GM12878 (cell line): Measurements from ENCODE around the gene SERINC1. TPM values are rescaled to one million over a fixed set of nuclear protein-coding genes. Genes with fewer than 3 reads are reported as not detected.

ENCODE experiments used
- ATAC-seq: fragments of 200-7000 bp; cut with Tn5 transposase; 3 replicates; pipeline ENCODE4 v1.9.1; 2020; ENCODE audit warnings: mild to moderate bottlenecking, moderate library complexity
- BruUV-seq: library from RNA; stranded (reverse); fragments of 400-500 nt; replicated peaks from 2 replicates; lab custom pipeline; 2021; lab: Mats Ljungman, UMichigan
- CTCF ChIA-PET: fragments of 300-600 bp; sonication (Branson Sonifier 250); formaldehyde crosslinking; extraction: SDS; loops from one replicate; lab custom pipeline; 2021; ENCODE audit warnings: inconsistent platforms; lab: Yijun Ruan, JAX
- POLR2A ChIA-PET: fragments of 350-600 bp; formaldehyde crosslinking; extraction: SDS; loops from one replicate; lab custom pipeline; 2021; ENCODE audit warnings: inconsistent platforms; lab: Charles Lee
- RAD21 ChIA-PET: fragments of 300-600 bp; sonication (Branson Sonifier 250); formaldehyde crosslinking; loops from one replicate; lab custom pipeline; 2023; ENCODE audit warnings: antibody characterized with exemption; ENCODE audit not compliant: unreplicated experiment; lab: Charles Lee
- SMC1A ChIA-PET: fragments of 300-600 bp; sonication (Branson Sonifier 250); formaldehyde crosslinking; loops from one replicate; lab custom pipeline; 2023; ENCODE audit not compliant: unreplicated experiment, uncharacterized antibody; lab: Charles Lee
- DNase-seq: peaks from one replicate; pipeline ENCODE4 v3.0.0-alpha.2; 2011; ENCODE audit warnings: low read depth, low spot score
- FAIRE-seq: peaks from 3 replicates; lab custom pipeline; 2011; peaks lifted over from hg19 to GRCh38; lab: Jason Lieb, UNC
- H2AFZ ChIP-seq: 2 replicates; pipeline ENCODE4 v1.6.0; 2011; ENCODE audit warnings: low read depth, low read length, control low read depth; ENCODE audit not compliant: control insufficient read depth
- H3K27ac ChIP-seq: 2 replicates; pipeline ENCODE4 v1.5.1; 2011; ENCODE audit warnings: control low read depth; ENCODE audit not compliant: control insufficient read depth, insufficient read depth
- H3K27me3 ChIP-seq, 2 experiments: replicated peaks in 1 of 2; 2 replicates each; pipeline versions ENCODE4 v1.6.0 to v1.6.1; 2011; ENCODE audit warnings: low read length in 1 of 2; ENCODE audit not compliant: control insufficient read depth in 2 of 2, insufficient read depth in 2 of 2
- H3K36me3 ChIP-seq, 2 experiments: 2 replicates each; pipeline ENCODE4 v1.5.1; 2011; ENCODE audit warnings: low read length in 1 of 2; ENCODE audit not compliant: control insufficient read depth in 2 of 2, insufficient read depth in 2 of 2
- H3K4me1 ChIP-seq: 2 replicates; pipeline ENCODE4 v1.6.1; 2011; ENCODE audit warnings: mild to moderate bottlenecking, low read length, moderate library complexity, mixed read lengths; ENCODE audit not compliant: control insufficient read depth, insufficient read depth
- H3K4me2 ChIP-seq: 2 replicates; pipeline ENCODE4 v1.6.0; 2011; ENCODE audit warnings: control low read depth; ENCODE audit not compliant: control insufficient read depth, insufficient read depth
- H3K4me3 ChIP-seq: fragments of 200-600 bp; sonication (generic); 2 replicates; pipeline ENCODE4 v1.5.1; 2016
- H3K79me2 ChIP-seq: 2 replicates; pipeline ENCODE4 v1.6.0; 2011; ENCODE audit warnings: low read length; ENCODE audit not compliant: control insufficient read depth, insufficient read depth
- H3K9ac ChIP-seq: 2 replicates; pipeline ENCODE4 v1.8.0; 2011; ENCODE audit warnings: low read length, control low read depth, mixed read lengths; ENCODE audit not compliant: control insufficient read depth, insufficient read depth
- H3K9me3 ChIP-seq: replicated peaks from 3 replicates; pipeline ENCODE4 v1.5.1; 2011; ENCODE audit warnings: mild to moderate bottlenecking, low read length; ENCODE audit not compliant: control insufficient read depth, insufficient read depth
- H4K20me1 ChIP-seq: 2 replicates; pipeline ENCODE4 v1.6.0; 2011; ENCODE audit not compliant: control insufficient read depth, insufficient read depth
- CEBPB ChIP-seq, 2 experiments: fragments of 150-350 bp in 1 of 2; IDR thresholded peaks; 2 replicates each; pipeline ENCODE4 v1.6.1; 2012 to 2014; ENCODE audit warnings: low read depth in 2 of 2, low read length in 2 of 2, borderline replicate concordance in 1 of 2, inconsistent platforms in 1 of 2
- CUX1 ChIP-seq: IDR thresholded peaks from 2 replicates; pipeline ENCODE4 v1.6.1; 2012; ENCODE audit warnings: improper control_type of control experiment, low read depth, low read length; ENCODE audit not compliant: insufficient replicate concordance
- ELK1 ChIP-seq: IDR thresholded peaks from 2 replicates; pipeline ENCODE4 v1.6.1; 2012; ENCODE audit warnings: low read depth, low read length, improper control_type of control experiment
- HDGF ChIP-seq: fragments of 450-650 bp; IDR thresholded peaks from 2 replicates; pipeline ENCODE4 v1.6.1; 2016; ENCODE audit warnings: antibody characterized with exemption
- JUNB ChIP-seq: IDR thresholded peaks from 2 replicates; pipeline ENCODE4 v1.6.1; 2016; ENCODE audit warnings: antibody characterized with exemption, mild to moderate bottlenecking
- MTA2 ChIP-seq: fragments of 450-650 bp; IDR thresholded peaks from 2 replicates; pipeline ENCODE4 v1.6.1; 2016; ENCODE audit warnings: low read depth, mild to moderate bottlenecking, moderate library complexity
- PAX5 ChIP-seq: IDR thresholded peaks from 2 replicates; pipeline ENCODE4 v1.6.1; 2011; ENCODE audit warnings: low read depth, low read length, borderline replicate concordance
- RCOR1 ChIP-seq: conservative IDR thresholded peaks from 2 replicates; pipeline ENCODE4 v1.6.1; 2012; ENCODE audit warnings: low read depth, low read length, improper control_type of control experiment
- SMAD5 ChIP-seq: IDR thresholded peaks from 2 replicates; pipeline ENCODE4 v1.6.1; 2016; ENCODE audit warnings: antibody characterized with exemption, low read depth
- SPI1 ChIP-seq: IDR thresholded peaks from 2 replicates; pipeline ENCODE4 v1.6.1; 2011; ENCODE audit warnings: low read depth, mild to moderate bottlenecking, low read length, moderate library complexity, borderline replicate concordance; ENCODE audit not compliant: insufficient read depth
- SREBF1 ChIP-seq: IDR thresholded peaks from 2 replicates; pipeline ENCODE4 v1.6.1; 2012; ENCODE audit warnings: mild to moderate bottlenecking, low read length
- WGBS: methylation state at CpG from one replicate; pipeline ENCODE4 v1.1.6; 2016; ENCODE audit warnings: low lambda C conversion rate; ENCODE audit not compliant: insufficient replicate concordance, insufficient coverage; ENCODE audit errors: missing lambda C conversion rate; 5-methylcytosine and 5-hydroxymethylcytosine counted together
- in situ Hi-C: fragments of 300-500 bp; cut with MboI; formaldehyde crosslinking; loops from 9 replicates; pipeline ENCODE4 v1.14.3; 2018; ENCODE audit warnings: mixed read lengths
- intact Hi-C: fragments of 100-400 bp; cut with micrococcal nuclease; formaldehyde crosslinking; loops from one replicate; pipeline ENCODE4 v1.14.2; 2022; ENCODE audit not compliant: unreplicated experiment
- polyA plus RNA-seq, 11 experiments: library from polyadenylated mRNA; depleted of rRNA in 4 of 11; unstranded in 6 of 11; stranded (reverse) in 5 of 11; fragments of >200 nt; fragmentation: Nextera tagmentation in 4 of 11; fragmentation: Illumina TruSeq in 1 of 11; extraction: Ambion mirVana in 4 of 11; extraction: Trizol in 1 of 11; gene quantifications; 1 replicate in 1 of 11; 2 replicates in 10 of 11; pipeline versions ENCODE4 v1.2.1 to v1.2.3, GENCODE V29; 2011 to 2016; ENCODE audit warnings: inconsistent platforms in 2 of 11, missing spikeins in 2 of 11, low read depth in 1 of 11
- total RNA-seq, 4 experiments: library from RNA; depleted of rRNA in 3 of 4; stranded (reverse); fragments of >200 nt in 3 of 4; fragmentation: Illumina TruSeq in 1 of 4; extraction: Trizol in 1 of 4; gene quantifications; 2 replicates each; pipeline versions ENCODE4 v1.2.1 to v1.2.3, GENCODE V29; 2013 to 2021

The SERINC1 gene
- total and polyA plus RNA-seq, 10 of the 15 experiments (the other 5 are each of a cell fraction or from before 2014, with no cell fraction given) = 18.5 to 45.7 (median 31.1) TPM

GRCh38 chr6:122407712-122408111, 63.9 kb downstream of the SERINC1 start:
- Histone ChIP-seq H3K36me3 (no peaks in the 10 kb centered on the region; a peak in 1 of 4 replicates), H3K27me3 (no peaks in the 10 kb centered on the region), H3K9me3 (no peaks in the 10 kb centered on the region), H3K4me1 (no peaks in the 10 kb centered on the region), H3K79me2 (peaks cover 20% of the 10 kb centered on the region), H2AFZ (no peak overlapping the region), H3K4me2 (no peak overlapping the region), H3K4me3 (no peak overlapping the region), H3K9ac (no peak overlapping the region), H4K20me1 (no peaks in the 10 kb centered on the region), H3K27ac (no peak overlapping the region)
- no TSS peak for BruUV-seq
- SMC1A ChIA-PET = interaction anchor here (1.2 kb wide), 1 partner anchor 16 kb away, joined by 3 read pairs; no protein-coding TSS in a partner anchor
- WGBS = 73% methylated on average over 4 of the region's 4 CpGs
- POLR2A ChIA-PET = interaction anchor here (0.7 to 1.9 kb wide), 2 partner anchors 8 to 246 kb away, joined by 3 to 4 read pairs; partner anchors contain the start of gene HSF2
- intact Hi-C loops (no loop called here), in situ Hi-C loops (no loop called here)
- no peak for ATAC-seq
- no peak for FAIRE-seq
- DNase-seq = no peak
- CTCF ChIA-PET = interaction anchor here (1.1 to 1.9 kb wide), 3 partner anchors 8 to 16 kb away, joined by 3 to 5 read pairs (median 4); partner anchors contain the start of gene HSF2
- RAD21 ChIA-PET = interaction anchor here (1.0 kb wide), 1 partner anchor 203 kb away, joined by 3 read pairs; the partner anchor contains the start of gene PKIB
- no peak for TF ChIP-seq HDGF
- no peak for TF ChIP-seq RCOR1
- no peak for TF ChIP-seq CEBPB (IDR thresholded peaks at IDR 0.05; ENCODE audit: borderline replicate concordance in 1 of 2, low read depth in 2 of 2, low read length in 2 of 2)

- Histone ChIP-seq H3K9ac (no peak overlapping the region), H3K79me2 (peaks cover 30% of the 10 kb centered on the region), H3K4me3 (no peak overlapping the region), H3K4me1 (no peaks in the 10 kb centered on the region; the same call in 1 of the 2 replicates), H4K20me1 (no peaks in the 10 kb centered on the region), H3K27ac (no peak overlapping the region), H3K9me3 (no peaks in the 10 kb centered on the region), H3K27me3 (no peaks in the 10 kb centered on the region), H3K4me2 (no peak overlapping the region), H2AFZ (no peak overlapping the region), H3K36me3 (no peaks in the 10 kb centered on the region; a peak in 1 of 4 replicates)
- intact Hi-C loops (no loop called here), in situ Hi-C loops (no loop called here)
- SMC1A ChIA-PET = interaction anchor here (1.6 kb wide), 1 partner anchor 8 kb away, joined by 5 read pairs; no protein-coding TSS in a partner anchor
- 88% methylated on average over 1 of the region's 1 CpG for WGBS
- BruUV-seq = no TSS peak
- RAD21 ChIA-PET = no interaction called here
- CTCF ChIA-PET = interaction anchor here (1.0 to 1.9 kb wide), 3 partner anchors 14 to 126 kb away, joined by 3 to 4 read pairs (median 3); no protein-coding TSS in a partner anchor
- no peak for FAIRE-seq
- no peak for ATAC-seq
- no peak for DNase-seq
- POLR2A ChIA-PET = interaction anchor here (0.6 kb wide), 1 partner anchor 26 kb away, joined by 3 read pairs; no protein-coding TSS in a partner anchor
- TF ChIP-seq CUX1 (no peak), ELK1 (no peak), JUNB (no peak), SREBF1 (no peak), SMAD5 (no peak), MTA2 (no peak), PAX5 (no peak), SPI1 (no peak)
Measured at GRCh38 chr6:122406187-122406586, 65.4 kb downstream of the SERINC1 start.
